B cell (primary cell): Measurements from ENCODE around the gene PLXNB2.

Experiments
- CTCF ChIP-seq: fragments of 200-600 bp; IDR thresholded peaks from one replicate; pipeline ENCODE4 v1.8.0; 2022; ENCODE audit warnings: antibody characterized with exemption, mild to moderate bottlenecking
- EZH2 ChIP-seq: IDR thresholded peaks from 2 replicates; pipeline ENCODE4 v1.6.1; 2012; ENCODE audit warnings: borderline replicate concordance, low read depth, mild to moderate bottlenecking, moderate library complexity, low read length; ENCODE audit not compliant: insufficient read depth, poor library complexity, severe bottlenecking

GRCh38 chr22:50327711-50328019 lies 20.2 kb upstream of the PLXNB2 start:
- TF ChIP-seq CTCF (no peak), EZH2 (no peak)
